ENCODE data around the gene ZYG11B.
"Not testable (repeated sequence)": the region's sequence is repeated elsewhere in the genome, so short reads cannot be mapped to it uniquely, and the experiment has no call there.

Gene ZYG11B

DNA sequence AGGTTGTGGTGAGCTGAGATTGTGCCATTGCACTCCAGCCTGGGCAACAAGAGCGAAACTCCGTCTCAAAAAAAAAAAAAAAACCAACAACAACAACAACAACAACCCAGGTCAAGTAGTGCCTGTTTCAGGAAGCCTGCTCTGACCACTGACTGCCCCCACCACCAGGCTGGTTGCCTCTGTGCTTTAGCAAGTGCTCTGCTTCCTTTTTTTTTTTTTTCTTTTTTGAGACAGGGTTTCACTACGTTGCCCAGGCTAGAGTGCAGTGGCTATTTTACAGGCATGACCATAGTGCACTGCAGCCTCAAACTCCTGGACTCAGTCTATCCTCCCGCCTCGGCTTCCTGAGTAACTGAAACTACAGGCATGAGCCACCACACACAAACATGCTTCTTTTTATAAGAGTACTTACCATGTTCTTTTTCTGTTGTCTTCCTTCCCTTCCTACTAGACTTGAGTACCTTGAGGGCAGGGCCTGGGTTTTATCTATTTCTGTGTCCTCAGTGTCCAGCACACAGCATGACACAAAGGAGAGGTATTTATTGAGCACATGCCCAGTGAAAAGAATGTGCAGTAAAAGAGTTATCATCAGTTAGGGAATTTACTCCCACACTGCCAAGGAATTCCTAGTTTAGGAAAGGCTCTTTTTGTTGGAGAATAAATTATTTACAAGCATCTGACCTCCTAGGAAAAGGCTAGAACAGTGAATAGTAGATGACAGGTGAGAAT lies 18.2 kb upstream of the ZYG11B start:
- DNase-seq (ENCODE audit: low read depth in 2 of 2), result no peak

DNA sequence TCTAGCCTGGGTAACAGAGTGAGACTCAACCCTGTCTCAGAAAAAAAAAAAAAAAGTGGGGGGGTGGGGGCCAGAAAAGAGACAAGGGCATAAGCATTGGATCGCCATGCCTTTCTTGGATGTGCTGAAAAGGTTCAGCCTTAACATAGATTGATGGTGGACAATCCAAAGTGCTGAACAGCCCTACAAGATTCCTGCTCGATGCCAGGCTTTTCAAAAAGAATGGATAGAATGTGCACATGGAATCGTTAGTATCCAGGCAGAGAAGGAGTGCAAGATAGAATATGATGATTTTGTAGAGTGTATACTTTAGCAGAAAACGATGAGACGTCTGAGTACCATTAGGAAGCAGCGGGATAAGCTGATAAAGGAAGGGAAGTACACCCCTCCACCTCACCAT lies 17.2 kb upstream of the ZYG11B start:
- DNase-seq (ENCODE audit: low read depth in 2 of 2), result no peak

- no peak for DNase-seq (ENCODE audit: low read depth in 2 of 2)
Measured at GRCh38 chr1:52713590-52713989, 12.7 kb upstream of the ZYG11B start.

- not testable (repeated sequence) for DNase-seq (ENCODE audit: low read depth in 2 of 2)
Measured at GRCh38 chr1:52715296-52715695, 11.0 kb upstream of the ZYG11B start.

- DNase-seq (ENCODE audit: low read depth in 2 of 2), result no peak
Measured at GRCh38 chr1:52723260-52723659, 3.0 kb upstream of the ZYG11B start.

- no peak for DNase-seq (ENCODE audit: low read depth in 2 of 2)
Measured at GRCh38 chr1:52725903-52726264, 369 bp upstream of the ZYG11B start.

GRCh38 chr1:52727114-52727586 lies 897 bp downstream of the ZYG11B start:
- DNase-seq (ENCODE audit: low read depth in 2 of 2), result no peak

DNA sequence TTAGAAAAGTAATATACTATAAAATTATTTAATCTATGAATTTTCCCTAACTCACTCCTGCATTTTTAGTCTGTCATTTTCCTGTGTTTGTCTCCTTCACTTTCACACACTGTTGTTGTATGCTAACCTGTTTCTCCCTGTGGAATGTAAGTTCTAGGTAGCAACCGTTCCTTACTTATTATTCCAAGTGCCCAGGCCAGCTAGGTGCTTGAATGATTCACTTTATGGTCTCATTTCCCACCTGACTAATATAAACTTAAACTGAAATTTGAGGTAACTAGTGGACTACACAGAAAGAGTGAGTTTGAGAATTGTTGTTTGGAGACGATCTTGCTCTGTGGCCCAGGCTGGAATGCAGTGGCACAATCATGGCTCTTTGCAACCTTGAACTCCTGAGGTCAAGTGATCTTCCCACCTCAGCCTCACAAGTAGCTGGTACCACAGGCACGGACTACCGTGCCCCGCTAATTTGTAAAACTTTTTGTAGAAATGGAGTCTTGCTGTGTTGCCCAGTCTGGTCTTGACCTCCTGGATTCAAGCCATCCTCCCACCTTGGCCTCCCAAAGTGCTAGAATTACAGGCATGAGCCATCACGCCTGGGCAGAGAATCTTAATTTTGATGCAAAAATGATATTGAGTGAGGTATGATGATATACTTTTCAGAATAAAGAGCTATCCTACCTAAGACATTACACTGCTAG lies 1.9 kb downstream of the ZYG11B start:
- no peak for DNase-seq (ENCODE audit: low read depth in 2 of 2)

- no peak for DNase-seq (ENCODE audit: low read depth in 2 of 2)
Measured at GRCh38 chr1:52733368-52733767, 7.1 kb downstream of the ZYG11B start.

DNA sequence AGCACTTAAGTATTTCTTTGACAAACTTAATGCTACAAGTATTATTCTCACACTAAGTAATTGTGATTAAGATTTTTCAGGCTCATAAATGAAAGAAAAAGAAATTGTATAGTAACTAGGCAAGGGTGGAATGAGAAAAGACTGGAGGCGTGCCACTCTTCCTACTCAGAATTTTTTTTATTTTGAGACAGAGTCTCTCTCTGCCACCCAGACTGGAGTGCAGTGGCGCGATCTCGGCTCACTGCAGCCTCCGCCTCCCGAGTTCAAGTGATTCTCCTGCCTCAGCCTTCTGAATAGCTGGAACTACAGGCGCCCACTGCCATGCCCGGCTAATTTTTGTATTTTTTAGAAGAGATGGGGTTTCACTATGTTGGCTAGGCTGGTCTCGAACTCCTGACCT lies 9.1 kb downstream of the ZYG11B start:
- DNase-seq (ENCODE audit: low read depth in 2 of 2), result not testable (repeated sequence)

- DNase-seq (ENCODE audit: low read depth in 2 of 2), result no peak
Measured at GRCh38 chr1:52738148-52738547, 11.9 kb downstream of the ZYG11B start.

DNA sequence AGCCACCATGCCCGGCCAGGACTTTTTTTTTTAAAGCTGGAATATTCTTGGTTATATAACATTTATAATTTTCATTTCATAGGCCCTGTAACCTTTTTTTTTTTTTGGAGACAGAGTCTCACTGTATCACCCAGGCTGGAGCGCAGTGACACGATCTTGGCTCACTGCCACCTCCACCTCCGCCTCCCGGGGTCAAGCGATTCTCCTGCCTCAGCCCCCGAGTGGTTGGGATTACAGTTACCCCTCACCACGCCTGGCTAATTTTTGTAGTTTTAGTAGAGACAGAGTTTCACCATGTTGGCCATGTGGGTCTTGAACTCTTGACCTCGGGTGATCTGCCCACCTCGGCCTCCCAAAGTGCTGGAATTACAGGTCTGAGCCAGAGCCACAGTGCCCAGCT lies 12.6 kb downstream of the ZYG11B start:
- no peak for DNase-seq (ENCODE audit: low read depth in 2 of 2)

DNA sequence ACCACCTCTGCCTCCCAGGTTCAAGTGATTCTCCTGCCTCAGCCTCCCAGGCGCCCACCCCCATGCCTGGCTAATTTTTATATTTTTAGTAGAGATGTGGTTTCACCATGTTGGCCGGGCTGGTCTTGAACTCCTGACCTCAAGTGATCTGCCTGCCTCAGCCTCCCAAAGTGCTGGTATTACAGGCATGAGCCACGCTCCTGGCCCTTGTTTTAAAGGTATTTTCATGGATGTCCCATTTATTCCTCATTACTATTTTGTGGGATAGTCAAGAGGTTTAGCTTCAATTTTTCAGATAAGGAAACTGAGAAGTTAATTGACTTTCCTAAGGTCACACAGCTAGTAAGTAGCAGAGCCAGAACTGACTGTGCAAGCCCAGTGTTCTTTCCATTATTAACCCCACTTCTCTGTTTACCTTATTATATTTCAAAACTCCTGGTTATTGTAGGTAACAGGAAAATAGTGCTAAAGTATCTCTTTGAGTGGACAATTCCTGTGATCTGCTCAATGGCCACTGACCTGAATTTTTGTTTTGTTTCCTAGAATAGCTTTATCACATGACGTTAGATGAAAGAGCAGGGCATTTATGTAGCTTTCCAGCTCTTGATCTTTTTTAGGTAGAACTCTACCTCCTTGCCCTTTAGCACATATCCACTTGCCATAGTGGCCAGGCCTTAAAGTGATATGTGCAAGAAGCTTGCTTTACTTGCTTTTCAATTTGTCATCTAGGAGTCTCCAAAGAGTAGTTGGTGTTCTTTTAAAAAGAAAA lies 13.6 kb downstream of the ZYG11B start:
- DNase-seq (ENCODE audit: low read depth in 2 of 2), result no peak

- DNase-seq (ENCODE audit: low read depth in 2 of 2), result no peak
Measured at GRCh38 chr1:52741259-52741658, 15.0 kb downstream of the ZYG11B start.

DNA sequence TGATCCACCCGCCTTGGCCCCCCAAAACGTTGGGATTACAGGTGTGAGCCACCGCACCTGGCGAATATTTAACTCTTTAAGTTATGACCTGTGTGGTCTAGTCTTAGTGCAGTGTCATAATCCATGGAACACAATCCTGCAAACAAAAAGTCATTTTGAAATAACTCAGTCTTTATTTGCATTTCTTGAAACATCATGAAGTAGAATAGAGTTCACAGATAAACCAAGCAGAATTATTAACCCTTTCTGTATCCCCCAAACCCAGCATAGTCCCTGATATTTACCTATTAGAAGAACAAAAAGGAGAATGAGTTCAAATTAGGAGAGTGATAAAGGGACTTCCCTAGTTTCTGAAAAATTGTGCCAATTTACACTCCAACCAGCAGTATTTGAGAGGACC lies 19.9 kb downstream of the ZYG11B start:
- no peak for DNase-seq (ENCODE audit: low read depth in 2 of 2)

GRCh38 chr1:52747450-52747849 lies 21.2 kb downstream of the ZYG11B start:
- DNase-seq (ENCODE audit: low read depth in 2 of 2), result no peak

DNA sequence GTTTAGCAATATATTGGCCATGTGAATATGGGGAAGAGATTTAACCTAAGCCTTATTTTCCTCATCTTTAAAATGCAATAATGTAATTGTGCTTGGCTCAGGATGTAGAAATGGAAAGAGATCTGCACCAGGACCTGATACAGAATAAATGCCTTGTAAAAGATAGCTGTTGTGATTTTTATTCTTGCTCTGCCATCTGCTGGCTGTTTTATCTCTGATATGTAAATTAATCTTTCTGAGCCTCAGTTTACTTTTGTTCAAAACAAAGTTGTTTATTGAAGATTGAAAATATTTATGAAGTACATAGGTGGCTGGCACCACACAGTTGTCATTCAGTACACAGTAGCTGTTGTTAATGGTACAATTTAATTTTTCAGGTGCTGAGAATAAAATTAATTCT lies 21.9 kb downstream of the ZYG11B start:
- DNase-seq (ENCODE audit: low read depth in 2 of 2), result no peak

DNA sequence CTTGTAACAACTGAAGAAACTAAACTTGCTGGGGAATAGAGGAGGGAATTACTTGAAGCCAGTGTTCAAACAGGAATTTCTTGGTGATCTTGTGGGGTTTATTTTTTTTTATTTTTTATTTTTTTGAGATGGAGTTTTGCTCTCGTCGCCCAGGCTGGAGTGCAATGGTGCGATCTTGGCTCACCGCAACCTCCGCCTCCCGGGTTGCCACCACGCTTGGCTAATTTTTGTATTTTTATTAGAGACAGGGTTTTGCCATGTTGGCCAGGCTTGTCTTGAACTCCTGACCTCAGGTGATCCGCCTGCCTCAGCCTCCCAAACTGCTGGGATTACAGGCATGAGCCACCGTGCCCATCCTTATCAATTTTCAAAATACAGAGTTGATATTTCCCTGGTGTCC lies 23.2 kb downstream of the ZYG11B start:
- not testable (repeated sequence) for DNase-seq (ENCODE audit: low read depth in 2 of 2)

GRCh38 chr1:52750139-52750538 lies 23.9 kb downstream of the ZYG11B start:
- not testable (repeated sequence) for DNase-seq (ENCODE audit: low read depth in 2 of 2)

DNA sequence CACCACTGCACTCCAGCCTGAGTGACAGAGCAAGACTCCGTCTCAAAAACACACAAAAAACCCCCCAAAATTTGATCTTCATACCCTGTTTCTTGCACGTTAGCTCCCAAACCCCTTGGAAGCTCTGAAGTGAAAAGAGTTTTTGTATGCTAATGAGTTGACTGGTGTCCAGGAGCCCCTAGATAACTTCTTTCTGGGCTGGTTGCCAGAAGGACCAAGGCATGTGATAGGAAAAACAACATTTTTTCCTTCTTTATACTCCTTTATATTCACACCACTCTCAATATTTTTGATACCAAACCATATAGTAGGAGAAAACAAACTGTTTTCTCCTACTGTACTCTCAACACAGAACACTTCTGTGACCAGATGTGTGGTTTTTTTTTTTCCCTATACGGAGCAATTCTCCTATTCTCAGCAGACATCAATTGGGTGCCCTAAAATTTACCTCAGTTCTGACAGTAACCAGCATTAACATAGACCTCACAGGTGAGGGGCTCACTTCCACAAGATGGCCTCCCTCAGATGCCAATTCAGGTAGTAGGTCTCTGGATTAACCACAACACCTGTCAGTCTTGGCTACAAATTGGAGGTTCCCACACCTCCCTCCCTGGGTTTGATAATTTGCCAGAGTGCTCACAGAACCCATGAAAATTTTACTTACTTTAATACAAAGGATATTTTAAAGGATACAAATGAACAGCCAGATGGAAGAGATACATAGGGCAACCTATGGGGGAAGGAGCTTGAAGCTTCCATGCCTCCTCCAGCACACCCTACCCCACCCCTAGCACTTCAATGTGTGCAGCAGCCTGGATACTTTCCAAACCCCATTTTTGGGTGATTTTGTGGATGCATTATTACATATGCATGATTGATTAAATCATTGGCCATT lies 25.6 kb downstream of the ZYG11B start:
- DNase-seq (ENCODE audit: low read depth in 2 of 2), result no peak

GRCh38 chr1:52752484-52752826 lies 26.2 kb downstream of the ZYG11B start:
- DNase-seq (ENCODE audit: low read depth in 2 of 2), result no peak

GRCh38 chr1:52753169-52753568 lies 26.9 kb downstream of the ZYG11B start:
- no peak for DNase-seq (ENCODE audit: low read depth in 2 of 2)

All from stimulated activated CD4-positive, alpha-beta T cell treated with anti-CD3 and anti-CD28 coated beads, Interleukin-1b, Interleukin-23, amount 100 ng/mL, for 1 hour (primary cell).